Measurements from ENCODE around the gene SENP6. TPM values are rescaled to one million over a fixed set of nuclear protein-coding genes. Genes with fewer than 3 reads are reported as not detected.

The SENP6 gene
- polyA plus RNA-seq, 3 donors, result 22.3 to 43.9 (median 31.9) TPM

- Histone ChIP-seq H3K27ac (ENCODE audit: low read depth in 1 of 2, low read length in 2 of 2) (no peak overlapping the region), H3K9ac (ENCODE audit: insufficient read depth, low read length, poor library complexity, severe bottlenecking) (no peak overlapping the region), H2AFZ (ENCODE audit: insufficient read depth, low read depth, low read length, poor library complexity, severe bottlenecking) (no peak overlapping the region), H3K9me3 (replicated peaks in 1 of 2; ENCODE audit: control insufficient read depth in 1 of 2, insufficient read depth in 1 of 2, low read length in 2 of 2) (no peaks in the 10 kb centered on the region), H3K4me2 (replicated peaks; ENCODE audit: extremely low read depth, low read length, poor library complexity, severe bottlenecking) (no peak overlapping the region), H3K4me1 (ENCODE audit: control insufficient read depth in 1 of 2, insufficient read depth in 2 of 2, low read length in 2 of 2) (no peaks in the 10 kb centered on the region), H3K79me2 (ENCODE audit: insufficient read depth, low read length) (no peaks in the 10 kb centered on the region), H4K20me1 (ENCODE audit: insufficient read depth, low read length) (no peaks in the 10 kb centered on the region), H3K4me3 (replicated peaks in 1 of 3; ENCODE audit: low read depth in 2 of 3, low read length in 3 of 3) (no peak overlapping the region), H3K27me3 (ENCODE audit: control insufficient read depth in 2 of 2, insufficient read depth in 2 of 2, low read length in 2 of 2) (peaks cover 0 to 4% of the 10 kb centered on the region in 2 donors), H3K36me3 (replicated peaks in 1 of 2; ENCODE audit: control insufficient read depth in 1 of 2, insufficient read depth in 2 of 2, low read length in 2 of 2) (no peaks in the 10 kb centered on the region)
- TF ChIP-seq, protein P1, sequence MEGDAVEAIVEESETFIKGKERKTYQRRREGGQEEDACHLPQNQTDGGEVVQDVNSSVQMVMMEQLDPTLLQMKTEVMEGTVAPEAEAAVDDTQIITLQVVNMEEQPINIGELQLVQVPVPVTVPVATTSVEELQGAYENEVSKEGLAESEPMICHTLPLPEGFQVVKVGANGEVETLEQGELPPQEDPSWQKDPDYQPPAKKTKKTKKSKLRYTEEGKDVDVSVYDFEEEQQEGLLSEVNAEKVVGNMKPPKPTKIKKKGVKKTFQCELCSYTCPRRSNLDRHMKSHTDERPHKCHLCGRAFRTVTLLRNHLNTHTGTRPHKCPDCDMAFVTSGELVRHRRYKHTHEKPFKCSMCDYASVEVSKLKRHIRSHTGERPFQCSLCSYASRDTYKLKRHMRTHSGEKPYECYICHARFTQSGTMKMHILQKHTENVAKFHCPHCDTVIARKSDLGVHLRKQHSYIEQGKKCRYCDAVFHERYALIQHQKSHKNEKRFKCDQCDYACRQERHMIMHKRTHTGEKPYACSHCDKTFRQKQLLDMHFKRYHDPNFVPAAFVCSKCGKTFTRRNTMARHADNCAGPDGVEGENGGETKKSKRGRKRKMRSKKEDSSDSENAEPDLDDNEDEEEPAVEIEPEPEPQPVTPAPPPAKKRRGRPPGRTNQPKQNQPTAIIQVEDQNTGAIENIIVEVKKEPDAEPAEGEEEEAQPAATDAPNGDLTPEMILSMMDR (IDR thresholded peaks at IDR 0.05), result no peak
- H3K27me3 Mint-ChIP-seq (ENCODE audit: low read depth in 3 of 3), result peaks cover 1 to 7% (median 3%) of the 10 kb centered on the region in 3 donors
- no peaks in the 10 kb centered on the region for H3K36me3 Mint-ChIP-seq
- no peak overlapping the region for H3K4me3 Mint-ChIP-seq
- peaks cover 0 to 3% (median 0%) of the 10 kb centered on the region in 7 donors for H3K9me3 Mint-ChIP-seq
- intact Hi-C loops (cut with micrococcal nuclease), result no loop called here
- 89% methylated on average over 4 of the region's 5 CpGs for WGBS (ENCODE audit: insufficient coverage)
- no peak for DNase-seq
- no peak overlapping the region for H3K27ac Mint-ChIP-seq
- peaks cover 5% of the 10 kb centered on the region for H3K4me1 Mint-ChIP-seq
Measured at GRCh38 chr6:75556240-75556639, 45.4 kb upstream of the SENP6 start.

DNA sequence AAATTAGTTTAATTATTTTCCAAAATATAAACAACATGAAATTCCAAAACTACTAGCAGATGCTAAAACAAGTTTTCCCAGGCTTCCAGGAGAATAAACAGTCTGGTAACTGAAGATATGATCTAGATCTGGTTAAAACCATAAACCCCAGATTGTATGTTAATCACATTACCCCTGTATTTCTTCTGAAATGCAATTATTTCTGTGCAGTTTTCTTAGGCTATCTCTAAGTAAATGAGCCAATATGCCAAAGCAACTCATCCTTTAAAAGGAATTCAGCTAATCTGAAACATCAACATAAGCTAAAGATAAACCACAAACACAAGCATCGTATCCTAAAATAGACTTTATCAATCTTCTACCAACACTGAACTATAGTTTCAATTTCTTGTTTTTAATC is 44.6 kb upstream of the SENP6 start:
- H3K27ac Mint-ChIP-seq, result no peak overlapping the region
- H3K27me3 Mint-ChIP-seq (ENCODE audit: low read depth in 3 of 3), result peaks cover 1 to 10% (median 5%) of the 10 kb centered on the region in 3 donors
- H3K27me3 ChIP-seq (ENCODE audit: control insufficient read depth in 2 of 2, insufficient read depth in 2 of 2, low read length in 2 of 2), result peaks cover 0 to 4% of the 10 kb centered on the region in 2 donors
- no peak overlapping the region for H3K27ac ChIP-seq (ENCODE audit: low read depth in 1 of 2, low read length in 2 of 2)
- no peaks in the 10 kb centered on the region for H3K36me3 Mint-ChIP-seq
- no peak overlapping the region for H3K9ac ChIP-seq (ENCODE audit: insufficient read depth, low read length, poor library complexity, severe bottlenecking)
- no peak for DNase-seq
- H3K9me3 ChIP-seq (replicated peaks in 1 of 2; ENCODE audit: control insufficient read depth in 1 of 2, insufficient read depth in 1 of 2, low read length in 2 of 2), result no peaks in the 10 kb centered on the region
- H3K4me3 ChIP-seq (replicated peaks in 1 of 3; ENCODE audit: low read depth in 2 of 3, low read length in 3 of 3), result no peak overlapping the region
- H2AFZ ChIP-seq (ENCODE audit: insufficient read depth, low read depth, low read length, poor library complexity, severe bottlenecking), result no peak overlapping the region
- H3K4me1 Mint-ChIP-seq, result peaks cover 5% of the 10 kb centered on the region
- H3K36me3 ChIP-seq (replicated peaks in 1 of 2; ENCODE audit: control insufficient read depth in 1 of 2, insufficient read depth in 2 of 2, low read length in 2 of 2), result no peaks in the 10 kb centered on the region
- intact Hi-C loops (cut with micrococcal nuclease), result no loop called here
- TF ChIP-seq, protein P1 (IDR thresholded peaks at IDR 0.05), result no peak
- H3K79me2 ChIP-seq (ENCODE audit: insufficient read depth, low read length), result no peaks in the 10 kb centered on the region
- H3K4me3 Mint-ChIP-seq, result no peak overlapping the region
- H4K20me1 ChIP-seq (ENCODE audit: insufficient read depth, low read length), result no peaks in the 10 kb centered on the region
- H3K4me1 ChIP-seq (ENCODE audit: control insufficient read depth in 1 of 2, insufficient read depth in 2 of 2, low read length in 2 of 2), result no peaks in the 10 kb centered on the region
- H3K9me3 Mint-ChIP-seq, result peaks cover 0 to 3% (median 0%) of the 10 kb centered on the region in 7 donors
- WGBS (ENCODE audit: insufficient coverage), result no CpG with 5 or more reads among the region's 1 CpG
- no peak overlapping the region for H3K4me2 ChIP-seq (replicated peaks; ENCODE audit: extremely low read depth, low read length, poor library complexity, severe bottlenecking)

All from CD14-positive monocyte (primary cell).